IMR-90 (cell line): Measurements from ENCODE around the gene PCK2. TPM values are rescaled to one million over a fixed set of nuclear protein-coding genes. Genes with fewer than 3 reads are reported as not detected.
A peak's percentile ranks its signal among the peaks of the same experiment; 100 is the strongest.

Experiments used
- ATAC-seq: fragments of 200-7000 bp; cut with Tn5 transposase; 2 replicates; pipeline ENCODE4 v1.9.1; 2020; ENCODE audit warnings: low read depth, mild to moderate bottlenecking, moderate library complexity
- BruUV-seq: library from RNA; stranded (reverse); fragments of 400-500 nt; replicated peaks from 2 replicates; lab custom pipeline; 2021; lab: Mats Ljungman, UMichigan
- CTCF ChIA-PET: fragments of 300-600 bp; formaldehyde crosslinking; extraction: SDS; loops from one replicate; lab custom pipeline; 2021; ENCODE audit warnings: antibody characterized with exemption; lab: Yijun Ruan, JAX
- POLR2A ChIA-PET: fragments of 300-600 bp; sonication (Branson Sonifier 250); formaldehyde crosslinking; loops from one replicate; lab custom pipeline; 2022; ENCODE audit warnings: antibody characterized with exemption; ENCODE audit not compliant: unreplicated experiment; lab: Charles Lee
- DNase-seq: peaks from one replicate; pipeline ENCODE4 v3.0.0; 2013
- H2AFZ ChIP-seq: replicated peaks from 2 replicates; pipeline ENCODE3; 2013; ENCODE audit warnings: low read length, mild to moderate bottlenecking; ENCODE audit not compliant: poor library complexity
- H2AK5ac ChIP-seq: 2 replicates; pipeline ENCODE4 v1.6.1; 2013; ENCODE audit warnings: low read depth, low read length, inconsistent platforms
- H2AK9ac ChIP-seq: replicated peaks from 2 replicates; pipeline ENCODE3; 2013; ENCODE audit warnings: mild to moderate bottlenecking, low read depth, low read length, moderate library complexity; ENCODE audit not compliant: poor library complexity
- H2BK120ac ChIP-seq: 2 replicates; pipeline ENCODE4 v1.6.1; 2013; ENCODE audit warnings: low read depth, low read length, inconsistent platforms
- H2BK15ac ChIP-seq: 3 replicates; pipeline ENCODE4 v1.6.1; 2013; ENCODE audit warnings: low read depth, low read length, inconsistent platforms
- H2BK20ac ChIP-seq: 2 replicates; pipeline ENCODE4 v1.6.1; 2013; ENCODE audit warnings: low read depth, mild to moderate bottlenecking, inconsistent platforms, low read length, moderate library complexity
- H2BK5ac ChIP-seq: 2 replicates; pipeline ENCODE4 v1.6.1; 2013; ENCODE audit warnings: mild to moderate bottlenecking, low read depth, low read length, inconsistent platforms; ENCODE audit not compliant: poor library complexity, severe bottlenecking
- H3K14ac ChIP-seq: replicated peaks from 2 replicates; pipeline ENCODE4 v1.6.1; 2013; ENCODE audit warnings: low read depth, low read length, inconsistent platforms
- H3K18ac ChIP-seq: 2 replicates; pipeline ENCODE4 v1.6.1; 2013; ENCODE audit warnings: low read depth, low read length, control low read depth
- H3K23ac ChIP-seq: 2 replicates; pipeline ENCODE4 v1.6.1; 2013; ENCODE audit warnings: low read depth, low read length, inconsistent platforms
- H3K27ac ChIP-seq: 2 replicates; pipeline ENCODE4 v1.5.1; 2013; ENCODE audit warnings: mild to moderate bottlenecking, control low read depth, low read length; ENCODE audit not compliant: insufficient read depth
- H3K27me3 ChIP-seq: 2 replicates; pipeline ENCODE4 v1.6.1; 2013; ENCODE audit warnings: low read length; ENCODE audit not compliant: control insufficient read depth, insufficient read depth
- H3K36me3 ChIP-seq: 2 replicates; pipeline ENCODE4 v1.6.1; 2013; ENCODE audit warnings: low read length, mixed read lengths; ENCODE audit not compliant: control insufficient read depth, insufficient read depth
- H3K4ac ChIP-seq: 2 replicates; pipeline ENCODE4 v1.6.1; 2013; ENCODE audit warnings: low read depth, low read length, inconsistent platforms
- H3K4me1 ChIP-seq: 2 replicates; pipeline ENCODE4 v1.6.1; 2013; ENCODE audit warnings: low read length, mixed read lengths; ENCODE audit not compliant: control insufficient read depth, insufficient read depth
- H3K4me2 ChIP-seq: 2 replicates; pipeline ENCODE4 v1.6.1; 2013; ENCODE audit warnings: low read depth, mild to moderate bottlenecking, control low read depth, low read length, moderate library complexity
- H3K4me3 ChIP-seq: 2 replicates; pipeline ENCODE4 v1.5.1; 2013; ENCODE audit warnings: low read depth, mild to moderate bottlenecking, control low read depth, low read length, moderate library complexity; ENCODE audit not compliant: insufficient read depth
- H3K56ac ChIP-seq: 2 replicates; pipeline ENCODE4 v1.6.1; 2013; ENCODE audit warnings: low read length, inconsistent platforms; ENCODE audit not compliant: insufficient read depth; ENCODE audit errors: extremely low read depth
- H3K79me1 ChIP-seq, 2 experiments: 2 replicates each; pipeline ENCODE4 v1.6.1; 2013; ENCODE audit warnings: low read length in 2 of 2, inconsistent platforms in 1 of 2, low read depth in 1 of 2
- H3K9ac ChIP-seq: 2 replicates; pipeline ENCODE4 v1.6.1; 2013; ENCODE audit warnings: low read depth, low read length, control low read depth
- H3K9me1 ChIP-seq: 2 replicates; pipeline ENCODE4 v1.6.1; 2013; ENCODE audit warnings: low read length, inconsistent platforms; ENCODE audit not compliant: insufficient read depth
- H3K9me3 ChIP-seq: 2 replicates; pipeline ENCODE4 v1.6.1; 2013; ENCODE audit warnings: low read length; ENCODE audit not compliant: control insufficient read depth, insufficient read depth
- H4K20me1 ChIP-seq: 2 replicates; pipeline ENCODE4 v1.6.1; 2013; ENCODE audit warnings: low read length, inconsistent platforms; ENCODE audit not compliant: insufficient read depth
- H4K5ac ChIP-seq: 2 replicates; pipeline ENCODE4 v1.6.1; 2013; ENCODE audit warnings: mild to moderate bottlenecking, low read depth, low read length, control low read depth
- H4K8ac ChIP-seq, 2 experiments: 2 replicates each; pipeline ENCODE4 v1.6.1; 2013; ENCODE audit warnings: low read depth in 2 of 2, low read length in 2 of 2, control low read depth in 1 of 2, inconsistent platforms in 1 of 2
- H4K91ac ChIP-seq: 2 replicates; pipeline ENCODE4 v1.6.1; 2013; ENCODE audit warnings: low read depth, low read length, inconsistent platforms; ENCODE audit not compliant: insufficient read depth
- MAFK ChIP-seq: IDR thresholded peaks from 2 replicates; pipeline ENCODE4 v1.6.1; 2012; ENCODE audit warnings: low read depth, low read length, improper control_type of control experiment
- RCOR1 ChIP-seq: IDR thresholded peaks from 2 replicates; pipeline ENCODE4 v1.6.1; 2012; ENCODE audit warnings: mild to moderate bottlenecking, low read length, improper control_type of control experiment; ENCODE audit not compliant: insufficient replicate concordance
- WGBS, 2 experiments: methylation state at CpG; one replicate each; pipeline versions ENCODE4 v1.1.5 to v1.1.7; 2013; ENCODE audit warnings: missing lambda C conversion rate in 2 of 2; ENCODE audit not compliant: insufficient read length in 1 of 2; ENCODE audit errors: extremely low coverage in 2 of 2; 5-methylcytosine and 5-hydroxymethylcytosine counted together
- dilution Hi-C: fragments of 300-500 bp; cut with HindIII; formaldehyde crosslinking; loops from one replicate; pipeline ENCODE4 v1.14.3; 2018; ENCODE audit warnings: low sequenced_read_pairs; ENCODE audit not compliant: unreplicated experiment
- in situ Hi-C: fragments of 300-500 bp; cut with MboI; formaldehyde crosslinking; loops from 3 replicates; pipeline ENCODE4 v1.14.3; 2019; ENCODE audit warnings: low sequenced_read_pairs, inconsistent platforms, mixed read lengths
- intact Hi-C: fragments of 100-400 bp; cut with micrococcal nuclease; formaldehyde crosslinking; loops from 2 replicates; pipeline ENCODE4 v1.10.0; 2022
- polyA plus RNA-seq, 3 experiments: library from polyadenylated mRNA; depleted of rRNA; stranded (reverse); fragments of >200 nt; gene quantifications; 2 replicates each; pipeline ENCODE4 v1.2.3, GENCODE V29; 2012; ENCODE audit warnings: low replicate concordance in 1 of 3
- total RNA-seq: library from RNA; depleted of rRNA; stranded (reverse); fragments of >200 nt; gene quantifications from 2 replicates; pipeline ENCODE4 v1.2.3, GENCODE V29; 2012

PCK2 gene
- total and polyA plus RNA-seq, 2 of the 4 experiments (the other 2 are of a cell fraction), result 13.4 to 29.4 TPM

GRCh38 chr14:24106672-24107271 lies 12.7 kb downstream of the PCK2 start:
- CTCF ChIA-PET, result interaction anchor here (1.1 kb wide), 1 partner anchor 11 kb away, joined by 3 read pairs; no protein-coding TSS in a partner anchor

More at GRCh38 chr14:24106672-24107271, 12.7 kb downstream of the PCK2 start:
- H2BK5ac ChIP-seq, result no peak overlapping the region
- BruUV-seq, result no TSS peak
- POLR2A ChIA-PET, result no interaction called here
- H2AK9ac ChIP-seq, result no peak overlapping the region
- in situ Hi-C loops (no loop called here), dilution Hi-C loops (no loop called here), intact Hi-C loops (no loop called here)
- peaks cover 18% of the 10 kb centered on the region for H3K36me3 ChIP-seq
- H4K8ac ChIP-seq, result no peak overlapping the region
- H3K27me3 ChIP-seq, result no peaks in the 10 kb centered on the region
- DNase-seq (no peak), ATAC-seq (no peak)
- peaks cover 5% of the 10 kb centered on the region; the same call in 1 of the 2 replicates for H3K9me1 ChIP-seq
- H2BK15ac ChIP-seq, result no peak overlapping the region
- H3K9ac ChIP-seq, result no peak overlapping the region
- H3K9me3 ChIP-seq, result no peaks in the 10 kb centered on the region; the same call in 1 of the 2 replicates
- no peak overlapping the region for H3K18ac ChIP-seq
- no peaks in the 10 kb centered on the region for H3K79me1 ChIP-seq
- H2BK20ac ChIP-seq, result no peak overlapping the region
- no peak overlapping the region for H3K14ac ChIP-seq
- no peak overlapping the region for H2BK120ac ChIP-seq
- H3K23ac ChIP-seq, result no peak overlapping the region
- no peak overlapping the region for H3K4me2 ChIP-seq
- TF ChIP-seq RCOR1 (no peak), MAFK (peak; percentile 91)
- no peak overlapping the region for H4K5ac ChIP-seq
- no peaks in the 10 kb centered on the region for H3K4me1 ChIP-seq
- H3K4ac ChIP-seq, result no peak overlapping the region
- WGBS, 2 experiments, result no CpG with 5 or more reads among the region's 4 CpGs
- no peak overlapping the region for H3K27ac ChIP-seq
- no peak overlapping the region for H3K56ac ChIP-seq
- no peak overlapping the region for H3K4me3 ChIP-seq
- H4K20me1 ChIP-seq, result no peaks in the 10 kb centered on the region
- H2AFZ ChIP-seq, result no peak overlapping the region
- H2AK5ac ChIP-seq, result no peak overlapping the region
- no peak overlapping the region for H4K91ac ChIP-seq
